Sigmoid colon (tissue), 7 donors: ENCODE results near the gene CLEC3B. TPM values are rescaled to one million over a fixed set of nuclear protein-coding genes. Genes with fewer than 3 reads are reported as not detected.

Source experiments
- DNase-seq: peaks from one replicate; pipeline ENCODE4 v3.0.0-alpha.2; 2019
- H3K27ac ChIP-seq, 4 donors: fragments of 200-600 bp; sonication (generic); one replicate each; pipeline ENCODE4 v1.5.1; 2016 to 2019; ENCODE audit warnings: mild to moderate bottlenecking in 1 of 4
- H3K27me3 ChIP-seq, 3 donors: fragments of 200-600 bp; sonication (generic); one replicate each; pipeline ENCODE4 v1.5.1; 2019; ENCODE audit warnings: mild to moderate bottlenecking in 1 of 3
- H3K36me3 ChIP-seq, 4 donors: fragments of 200-600 bp; sonication (generic); one replicate each; pipeline ENCODE4 v1.5.1; 2016 to 2019
- H3K4me1 ChIP-seq, 4 donors: fragments of 200-600 bp; sonication (generic); one replicate each; pipeline ENCODE4 v1.5.1; 2017 to 2019
- H3K4me3 ChIP-seq, 4 donors: fragments of 200-600 bp; sonication (generic); one replicate each; pipeline ENCODE4 v1.5.1; 2017 to 2019; ENCODE audit warnings: mild to moderate bottlenecking in 2 of 4, moderate library complexity in 1 of 4
- H3K9me3 ChIP-seq, 4 donors: fragments of 200-600 bp in 3 of 4; sonication (generic) in 3 of 4; one replicate each; pipeline versions ENCODE4 v1.5.1 to v1.6.1; 2013 to 2019
- CTCF ChIP-seq, 4 experiments: fragments of 450-650 bp in 3 of 4; fragments of 200-600 bp in 1 of 4; IDR thresholded peaks; one replicate each; pipeline ENCODE4 v1.5.1; 2016 to 2019; ENCODE audit warnings: antibody characterized with exemption in 4 of 4, mild to moderate bottlenecking in 3 of 4, moderate library complexity in 2 of 4
- EP300 ChIP-seq, 4 donors: sonication (generic); formaldehyde crosslinking; IDR thresholded peaks; one replicate each; pipeline ENCODE4 v1.6.1; 2017; ENCODE audit warnings: antibody characterized with exemption in 4 of 4
- POLR2A ChIP-seq, 2 donors: fragments of 450-650 bp; IDR thresholded peaks; one replicate each; pipeline ENCODE4 v1.6.1; 2016; ENCODE audit warnings: antibody characterized with exemption in 2 of 2, mild to moderate bottlenecking in 2 of 2, moderate library complexity in 2 of 2
- POLR2AphosphoS5 ChIP-seq, 4 donors: sonication (generic); formaldehyde crosslinking; IDR thresholded peaks; one replicate each; pipeline ENCODE4 v1.6.1; 2017; ENCODE audit warnings: antibody characterized with exemption in 4 of 4
- WGBS, 2 donors: extraction: QIAGEN DNeasy Blood & Tissue Kit; methylation state at CpG; one replicate each; pipeline ENCODE4 v1.1.7; 2013; 5-methylcytosine and 5-hydroxymethylcytosine counted together
- intact Hi-C: fragments of 100-400 bp; cut with DNase I; formaldehyde crosslinking; loops from one replicate; pipeline ENCODE4 v1.15.1; 2023
- polyA plus RNA-seq, 3 donors: library from polyadenylated mRNA; stranded (reverse); fragments of 200-250 nt; gene quantifications; one replicate each; pipeline ENCODE4 v1.2.3, GENCODE V29; 2013
- total RNA-seq, 4 donors: library from RNA; depleted of rRNA; stranded (reverse); fragments of >200 nt; gene quantifications; one replicate each; pipeline ENCODE4 v1.1.0, GENCODE V29; 2016
- donor health status: healthy with polysubstance abuse.
- donor health status: Bipolar disorder and iron deficiency.
- donor health status: healthy.

CLEC3B gene
- total and polyA plus RNA-seq, 7 donors, result 8.8 to 97.2 (median 35.3) TPM

GRCh38 chr3:45016916-45017315, 9.2 kb upstream of the CLEC3B start:
- TF ChIP-seq POLR2AphosphoS5 (IDR thresholded peaks at IDR 0.05) (no peak), POLR2A (IDR thresholded peaks at IDR 0.05) (no peak), CTCF (IDR thresholded peaks at IDR 0.05) (no peak), EP300 (IDR thresholded peaks at IDR 0.05) (no peak)
- H3K27ac ChIP-seq, result no peak overlapping the region
- no peak for DNase-seq
- H3K4me3 ChIP-seq, result no peak overlapping the region
- 82 to 92% methylated on average over 2 of the region's 2 CpGs for WGBS, 2 donors
- intact Hi-C loops, result no loop called here
- no peaks in the 10 kb centered on the region for H3K27me3 ChIP-seq
- H3K4me1 ChIP-seq, result peaks cover 0 to 21% (median 16%) of the 10 kb centered on the region in 4 donors
- no peaks in the 10 kb centered on the region for H3K9me3 ChIP-seq
- peaks cover 0 to 5% (median 0%) of the 10 kb centered on the region in 4 donors for H3K36me3 ChIP-seq

GRCh38 chr3:45017821-45018220, 8.3 kb upstream of the CLEC3B start:
- intact Hi-C loops, result no loop called here
- H3K27ac ChIP-seq, result no peak overlapping the region
- no peak for DNase-seq
- no peak overlapping the region for H3K4me3 ChIP-seq
- peaks cover 0 to 14% (median 8%) of the 10 kb centered on the region in 4 donors for H3K4me1 ChIP-seq
- TF ChIP-seq EP300 (IDR thresholded peaks at IDR 0.05) (no peak), CTCF (IDR thresholded peaks at IDR 0.05) (no peak), POLR2A (IDR thresholded peaks at IDR 0.05) (no peak), POLR2AphosphoS5 (IDR thresholded peaks at IDR 0.05) (no peak)
- no peaks in the 10 kb centered on the region for H3K9me3 ChIP-seq
- H3K27me3 ChIP-seq, result no peaks in the 10 kb centered on the region
- peaks cover 0 to 5% (median 0%) of the 10 kb centered on the region in 4 donors for H3K36me3 ChIP-seq
- WGBS, 2 donors, result 58 to 84% methylated on average over 5 of the region's 5 CpGs

- intact Hi-C loops, result no loop called here
- Histone ChIP-seq H3K27me3 (no peaks in the 10 kb centered on the region), H3K4me3 (no peak overlapping the region), H3K4me1 (peaks cover 0 to 25% (median 14%) of the 10 kb centered on the region in 4 donors), H3K9me3 (no peaks in the 10 kb centered on the region), H3K36me3 (no peaks in the 10 kb centered on the region), H3K27ac (no peak overlapping the region)
- TF ChIP-seq EP300 (IDR thresholded peaks at IDR 0.05) (no peak), POLR2A (IDR thresholded peaks at IDR 0.05) (no peak), CTCF (IDR thresholded peaks at IDR 0.05) (no peak), POLR2AphosphoS5 (IDR thresholded peaks at IDR 0.05) (no peak)
- WGBS, 2 donors, result 67 to 85% methylated on average over 8 of the region's 8 CpGs
- DNase-seq, result no peak
These were observed 5.6 kb upstream of the CLEC3B start for GRCh38 chr3:45020534-45020933.

- Histone ChIP-seq H3K4me1 (peaks cover 0 to 36% (median 25%) of the 10 kb centered on the region in 4 donors), H3K27me3 (no peaks in the 10 kb centered on the region), H3K36me3 (no peaks in the 10 kb centered on the region), H3K9me3 (no peaks in the 10 kb centered on the region), H3K4me3 (no peak overlapping the region), H3K27ac (peak overlapping the region in 1 of 4 donors; percentile 36)
- TF ChIP-seq POLR2A (IDR thresholded peaks at IDR 0.05) (no peak), POLR2AphosphoS5 (IDR thresholded peaks at IDR 0.05) (peak in 1 of 4 donors; percentile 14), CTCF (IDR thresholded peaks at IDR 0.05) (no peak), EP300 (IDR thresholded peaks at IDR 0.05) (no peak)
- 73 to 75% methylated on average over 12 of the region's 12 CpGs for WGBS, 2 donors
- intact Hi-C loops, result no loop called here
- peak; percentile 81 for DNase-seq
These were observed 4.4 kb upstream of the CLEC3B start for GRCh38 chr3:45021524-45022297.
